Caco-2 (cell line): ENCODE data around the gene PPP1R9B. TPM values are rescaled to one million over a fixed set of nuclear protein-coding genes. Genes with fewer than 3 reads are reported as not detected.

ENCODE experiments used
- BruUV-seq: library from RNA; stranded (reverse); fragments of 400-500 nt; replicated peaks from 2 replicates; lab custom pipeline; 2021; lab: Mats Ljungman, UMichigan
- CTCF ChIA-PET: fragments of 300-600 bp; sonication (Branson Sonifier 250); formaldehyde crosslinking; loops from one replicate; lab custom pipeline; 2022; ENCODE audit warnings: antibody characterized with exemption; lab: Charles Lee
- POLR2A ChIA-PET: fragments of 300-600 bp; sonication (Branson Sonifier 250); formaldehyde crosslinking; loops from one replicate; lab custom pipeline; 2022; ENCODE audit warnings: antibody characterized with exemption; lab: Charles Lee
- DNase-seq, 2 experiments: peaks; one replicate each; pipeline versions ENCODE4 v3.0.0 to v3.0.0-alpha.2; 2020 to 2022
- H3K27me3 ChIP-seq: replicated peaks from 2 replicates; pipeline ENCODE4 v1.6.0; 2011; ENCODE audit warnings: low read length; ENCODE audit not compliant: control insufficient read depth, insufficient read depth
- H3K36me3 ChIP-seq: 2 replicates; pipeline ENCODE4 v1.5.1; 2011; ENCODE audit warnings: low read length; ENCODE audit not compliant: control insufficient read depth, insufficient read depth
- H3K4me1 ChIP-seq: fragments of 250-450 bp; sonication (Bioruptor Pico); 2 replicates; pipeline ENCODE4 v1.5.1; 2020; ENCODE audit warnings: mild to moderate bottlenecking
- H3K4me3 ChIP-seq: 2 replicates; pipeline ENCODE4 v1.5.1; 2011; ENCODE audit warnings: low read depth, mild to moderate bottlenecking, control low read depth, low read length
- H3K9me3 ChIP-seq: fragments of 250-450 bp; sonication (Bioruptor Pico); 2 replicates; pipeline ENCODE4 v1.5.1; 2020; ENCODE audit warnings: mild to moderate bottlenecking, moderate library complexity
- H3K27ac Mint-ChIP-seq: one replicate; pipeline ENCODE4 v1.8.0; 2022; ENCODE audit warnings: mixed read lengths; ENCODE audit not compliant: unreplicated experiment
- H3K27me3 Mint-ChIP-seq: one replicate; pipeline ENCODE4 v1.8.0; 2022; ENCODE audit warnings: mixed read lengths; ENCODE audit not compliant: insufficient read depth, unreplicated experiment
- H3K36me3 Mint-ChIP-seq: one replicate; pipeline ENCODE4 v1.8.0; 2022; ENCODE audit warnings: mild to moderate bottlenecking, mixed read lengths; ENCODE audit not compliant: insufficient read depth, unreplicated experiment
- H3K4me1 Mint-ChIP-seq: one replicate; pipeline ENCODE4 v1.8.0; 2022; ENCODE audit warnings: low read depth, mixed read lengths; ENCODE audit not compliant: unreplicated experiment
- H3K4me3 Mint-ChIP-seq: one replicate; pipeline ENCODE4 v1.8.0; 2022; ENCODE audit warnings: mild to moderate bottlenecking, moderate library complexity, mixed read lengths; ENCODE audit not compliant: unreplicated experiment
- H3K9me3 Mint-ChIP-seq: one replicate; pipeline ENCODE4 v1.8.0; 2022; ENCODE audit warnings: mixed read lengths; ENCODE audit not compliant: unreplicated experiment
- intact Hi-C: fragments of 100-400 bp; cut with micrococcal nuclease; formaldehyde crosslinking; loops from one replicate; pipeline ENCODE4 v1.10.0; 2022; ENCODE audit not compliant: unreplicated experiment
- total RNA-seq: library from RNA; stranded (reverse); gene quantifications from 2 replicates; pipeline ENCODE4 v1.2.3, GENCODE V29; 2022
- TF ChIP-seq, protein P1 (sequence below), 2 experiments: fragments of 200-600 bp in 1 of 2; IDR thresholded peaks; 1 replicate in 1 of 2; 2 replicates in 1 of 2; pipeline versions ENCODE4 v1.5.1 to v1.8.0; 2011 to 2022; ENCODE audit warnings: antibody characterized with exemption in 1 of 2, control low read depth in 1 of 2, inconsistent platforms in 1 of 2, low read depth in 1 of 2, low read length in 1 of 2, mild to moderate bottlenecking in 1 of 2, moderate library complexity in 1 of 2; ENCODE audit not compliant: insufficient read depth in 1 of 2, severe bottlenecking in 1 of 2, unreplicated experiment in 1 of 2

Gene PPP1R9B
- total RNA-seq, 1 experiment from 2014 or later = 74.8 TPM

- CTCF ChIA-PET = no interaction called here
- no peaks in the 10 kb centered on the region for H3K4me1 Mint-ChIP-seq
- no peak for DNase-seq
- no peak overlapping the region for H3K27ac Mint-ChIP-seq
- no peaks in the 10 kb centered on the region for H3K27me3 Mint-ChIP-seq
- Histone ChIP-seq H3K4me3 (no peak overlapping the region), H3K4me1 (no peaks in the 10 kb centered on the region), H3K9me3 (no peaks in the 10 kb centered on the region), H3K36me3 (no peaks in the 10 kb centered on the region), H3K27me3 (no peaks in the 10 kb centered on the region)
- no peaks in the 10 kb centered on the region for H3K36me3 Mint-ChIP-seq
- no TSS peak for BruUV-seq
- intact Hi-C loops = no loop called here
- no peak overlapping the region for H3K4me3 Mint-ChIP-seq
- TF ChIP-seq, protein P1, sequence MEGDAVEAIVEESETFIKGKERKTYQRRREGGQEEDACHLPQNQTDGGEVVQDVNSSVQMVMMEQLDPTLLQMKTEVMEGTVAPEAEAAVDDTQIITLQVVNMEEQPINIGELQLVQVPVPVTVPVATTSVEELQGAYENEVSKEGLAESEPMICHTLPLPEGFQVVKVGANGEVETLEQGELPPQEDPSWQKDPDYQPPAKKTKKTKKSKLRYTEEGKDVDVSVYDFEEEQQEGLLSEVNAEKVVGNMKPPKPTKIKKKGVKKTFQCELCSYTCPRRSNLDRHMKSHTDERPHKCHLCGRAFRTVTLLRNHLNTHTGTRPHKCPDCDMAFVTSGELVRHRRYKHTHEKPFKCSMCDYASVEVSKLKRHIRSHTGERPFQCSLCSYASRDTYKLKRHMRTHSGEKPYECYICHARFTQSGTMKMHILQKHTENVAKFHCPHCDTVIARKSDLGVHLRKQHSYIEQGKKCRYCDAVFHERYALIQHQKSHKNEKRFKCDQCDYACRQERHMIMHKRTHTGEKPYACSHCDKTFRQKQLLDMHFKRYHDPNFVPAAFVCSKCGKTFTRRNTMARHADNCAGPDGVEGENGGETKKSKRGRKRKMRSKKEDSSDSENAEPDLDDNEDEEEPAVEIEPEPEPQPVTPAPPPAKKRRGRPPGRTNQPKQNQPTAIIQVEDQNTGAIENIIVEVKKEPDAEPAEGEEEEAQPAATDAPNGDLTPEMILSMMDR (IDR thresholded peaks at IDR 0.05; ENCODE audit: insufficient read depth in 1 of 2, low read depth in 1 of 2, low read length in 1 of 2, severe bottlenecking in 1 of 2, unreplicated experiment in 1 of 2) = no peak
- H3K9me3 Mint-ChIP-seq = no peaks in the 10 kb centered on the region
- POLR2A ChIA-PET = no interaction called here
Observed at GRCh38 chr17:50105811-50106210, 44.7 kb downstream of the PPP1R9B start.

DNA sequence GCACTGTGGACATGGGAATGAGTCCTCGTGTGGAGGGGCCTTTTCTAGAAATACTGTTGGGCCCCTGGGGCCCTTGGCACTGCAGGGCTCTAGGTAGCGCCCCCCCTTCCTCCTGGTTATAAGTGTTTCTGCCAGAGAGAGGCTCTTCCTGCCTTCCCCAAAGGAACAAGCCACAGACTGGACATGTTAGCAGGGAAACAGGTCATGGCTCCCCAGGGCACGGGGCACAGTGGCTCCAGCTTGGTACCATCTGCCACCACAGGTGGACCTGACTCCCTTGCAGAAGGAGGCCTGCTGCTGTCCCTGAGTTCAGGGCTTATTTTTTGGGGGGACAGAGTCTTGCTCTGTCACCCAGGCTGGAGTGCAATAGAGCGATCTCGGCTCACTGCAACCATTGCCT is 46.5 kb downstream of the PPP1R9B start:
- Histone ChIP-seq H3K36me3 (no peaks in the 10 kb centered on the region), H3K4me1 (no peaks in the 10 kb centered on the region), H3K27me3 (no peaks in the 10 kb centered on the region), H3K9me3 (no peaks in the 10 kb centered on the region), H3K4me3 (no peak overlapping the region)
- no peaks in the 10 kb centered on the region for H3K36me3 Mint-ChIP-seq
- ChIA-PET POLR2A (no interaction called here), CTCF (no interaction called here)
- TF ChIP-seq, protein P1 (IDR thresholded peaks at IDR 0.05; ENCODE audit: insufficient read depth in 1 of 2, low read depth in 1 of 2, low read length in 1 of 2, severe bottlenecking in 1 of 2, unreplicated experiment in 1 of 2) = no peak
- H3K4me1 Mint-ChIP-seq = no peaks in the 10 kb centered on the region
- H3K27me3 Mint-ChIP-seq = no peaks in the 10 kb centered on the region
- BruUV-seq = no TSS peak
- H3K9me3 Mint-ChIP-seq = no peaks in the 10 kb centered on the region
- H3K4me3 Mint-ChIP-seq = no peak overlapping the region
- no peak for DNase-seq
- intact Hi-C loops = no loop called here
- H3K27ac Mint-ChIP-seq = no peak overlapping the region

GRCh38 chr17:50103252-50103651 is 47.2 kb downstream of the PPP1R9B start:
- BruUV-seq = no TSS peak
- Histone ChIP-seq H3K4me1 (no peaks in the 10 kb centered on the region), H3K27me3 (no peaks in the 10 kb centered on the region), H3K9me3 (no peaks in the 10 kb centered on the region), H3K4me3 (no peak overlapping the region), H3K36me3 (no peaks in the 10 kb centered on the region)
- ChIA-PET POLR2A (no interaction called here), CTCF (no interaction called here)
- intact Hi-C loops = no loop called here
- H3K27ac Mint-ChIP-seq = no peak overlapping the region
- no peak for DNase-seq
- H3K36me3 Mint-ChIP-seq = no peaks in the 10 kb centered on the region
- H3K27me3 Mint-ChIP-seq = no peaks in the 10 kb centered on the region
- no peak overlapping the region for H3K4me3 Mint-ChIP-seq
- H3K9me3 Mint-ChIP-seq = no peaks in the 10 kb centered on the region
- TF ChIP-seq, protein P1 (IDR thresholded peaks at IDR 0.05; ENCODE audit: insufficient read depth in 1 of 2, low read depth in 1 of 2, low read length in 1 of 2, severe bottlenecking in 1 of 2, unreplicated experiment in 1 of 2) = no peak
- H3K4me1 Mint-ChIP-seq = no peaks in the 10 kb centered on the region
